Iris pigment epithelial cell (primary cell): Measurements from ENCODE around the gene DNAJB14.

ENCODE experiments used
- DNase-seq: peaks from one replicate; pipeline ENCODE4 v3.0.0-alpha.2; 2011; ENCODE audit warnings: low read depth

The DNAJB14 gene

DNA sequence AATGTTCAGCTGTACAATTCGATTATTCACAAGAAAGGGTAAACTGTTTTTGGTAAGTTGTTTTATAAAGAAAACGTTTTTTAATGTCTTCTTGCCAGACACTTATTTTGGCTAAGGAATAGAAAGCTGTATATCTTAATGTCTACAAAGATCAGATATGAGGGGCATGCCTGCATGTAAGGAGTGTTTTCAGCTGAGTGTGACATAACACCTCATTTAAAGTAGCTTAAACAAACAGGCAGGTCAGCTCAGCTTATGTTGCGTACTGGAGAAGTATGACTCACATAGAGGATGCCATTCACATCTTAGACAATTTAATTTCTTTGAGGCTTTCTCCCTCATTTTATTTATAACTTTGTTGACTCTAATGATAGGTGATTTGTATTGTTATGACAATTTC lies 82.6 kb downstream of the DNAJB14 start:
- DNase-seq: peak; percentile 71

DNA sequence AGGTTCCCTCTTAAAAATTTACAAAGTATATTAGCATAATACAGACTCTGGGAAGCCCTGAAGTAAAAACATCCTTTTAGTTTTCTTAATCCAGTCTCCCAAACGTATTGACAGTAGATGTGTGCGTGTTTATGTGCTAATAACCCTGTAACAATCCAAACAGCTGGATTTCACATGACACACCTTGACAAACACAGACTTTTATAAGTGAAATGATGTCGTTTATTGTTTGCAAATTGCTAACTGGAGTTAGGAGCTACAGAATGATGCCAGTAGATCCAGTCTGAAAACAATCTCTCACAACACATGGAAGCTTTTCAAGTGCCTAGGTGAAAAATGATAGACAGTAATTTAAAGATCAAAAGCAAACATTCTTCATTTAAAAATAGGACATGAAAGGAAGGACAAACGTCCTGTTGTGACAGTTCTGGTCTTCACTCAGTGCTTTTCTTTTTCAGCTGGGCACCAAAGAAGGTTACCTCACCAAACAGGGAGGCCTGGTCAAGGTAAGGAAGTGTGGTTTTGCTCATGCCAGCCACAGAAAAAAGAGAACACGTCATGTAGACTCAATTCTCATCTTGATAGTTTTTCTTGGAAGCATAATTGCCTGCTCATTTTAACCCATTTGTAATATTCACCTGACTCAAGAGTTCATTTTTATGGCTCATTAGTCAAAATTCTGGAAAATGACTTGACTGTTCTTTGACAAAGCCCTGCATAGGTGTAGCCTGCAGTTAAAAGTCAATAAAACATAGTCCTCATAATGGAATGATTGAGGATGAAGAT lies 85.1 kb downstream of the DNAJB14 start:
- no peak for DNase-seq

DNA sequence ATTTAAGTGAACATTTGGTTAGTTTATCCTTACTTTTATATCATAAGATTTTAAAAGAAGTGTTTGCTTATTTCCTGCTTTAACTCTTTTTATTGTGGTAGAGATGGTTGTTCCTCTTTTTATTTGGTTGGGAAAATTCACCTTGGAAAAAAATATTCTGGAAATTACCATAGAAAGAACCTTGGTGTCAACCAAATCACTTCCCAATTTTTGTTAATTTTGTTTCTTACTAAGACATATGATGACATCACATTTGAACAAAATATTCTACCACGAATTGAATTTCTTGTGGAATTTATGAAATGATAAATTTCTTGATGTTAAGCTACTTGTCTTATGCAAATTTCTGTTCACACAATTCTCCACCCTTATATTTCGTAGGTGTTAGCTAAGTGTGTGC lies 85.9 kb downstream of the DNAJB14 start:
- no peak for DNase-seq

DNA sequence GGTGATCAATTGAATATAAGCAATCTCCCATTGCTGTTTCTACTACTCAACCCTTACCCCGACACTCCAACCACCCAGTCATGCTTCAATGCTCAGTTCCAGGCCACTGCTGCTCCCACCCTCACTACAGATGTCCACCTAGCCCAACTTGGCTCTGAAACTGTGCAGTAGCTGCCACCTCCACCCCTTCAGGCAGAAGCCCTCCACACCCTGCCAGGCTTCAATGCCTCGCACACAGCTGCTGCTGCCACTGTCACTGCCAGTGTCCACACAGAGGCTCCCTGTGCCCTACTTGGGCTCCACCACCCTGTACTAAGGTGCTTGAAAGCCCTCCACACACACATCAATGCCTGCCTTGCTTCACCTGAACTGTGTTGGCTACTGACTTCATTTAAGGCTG lies 86.8 kb downstream of the DNAJB14 start:
- DNase-seq: no peak

DNA sequence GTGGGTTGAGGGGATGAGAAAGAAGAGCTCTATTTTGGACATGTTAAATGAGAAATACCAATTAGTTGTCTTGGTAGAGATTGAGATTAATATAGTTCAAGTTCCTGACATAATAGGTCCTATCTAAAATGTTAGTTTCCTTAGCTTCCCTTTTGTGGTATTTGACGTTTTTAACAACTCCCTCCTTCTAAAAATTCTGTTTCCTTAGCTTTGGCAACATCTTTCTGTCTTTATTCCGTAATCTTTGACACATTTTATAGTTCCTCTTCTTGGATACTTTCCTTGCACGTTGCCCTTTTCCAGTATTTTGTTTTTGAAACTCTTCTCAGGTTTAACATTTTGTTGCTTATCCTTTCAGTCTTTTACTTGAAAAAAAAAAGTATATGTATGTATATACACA lies 89.1 kb downstream of the DNAJB14 start:
- DNase-seq: no peak

DNA sequence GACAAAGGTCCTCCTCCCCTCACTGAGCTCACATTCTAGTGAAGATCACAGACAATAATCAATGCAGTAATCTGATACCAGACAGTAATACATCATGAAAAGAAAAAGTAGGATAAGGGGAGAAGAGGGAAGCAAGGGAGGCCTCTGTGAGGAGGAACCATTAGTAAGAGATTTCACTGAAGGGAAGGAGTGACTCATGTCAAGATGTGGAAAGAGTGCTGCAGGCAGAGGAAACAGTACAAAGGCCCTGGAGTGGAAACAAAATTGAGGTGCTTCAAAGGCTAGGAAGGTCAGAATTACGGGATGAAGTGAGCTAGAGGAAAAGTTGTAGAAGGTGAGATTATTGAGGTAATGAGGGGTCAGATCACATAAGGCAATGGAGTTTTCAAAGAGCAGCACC lies 90.3 kb downstream of the DNAJB14 start:
- DNase-seq: peak; percentile 82

DNA sequence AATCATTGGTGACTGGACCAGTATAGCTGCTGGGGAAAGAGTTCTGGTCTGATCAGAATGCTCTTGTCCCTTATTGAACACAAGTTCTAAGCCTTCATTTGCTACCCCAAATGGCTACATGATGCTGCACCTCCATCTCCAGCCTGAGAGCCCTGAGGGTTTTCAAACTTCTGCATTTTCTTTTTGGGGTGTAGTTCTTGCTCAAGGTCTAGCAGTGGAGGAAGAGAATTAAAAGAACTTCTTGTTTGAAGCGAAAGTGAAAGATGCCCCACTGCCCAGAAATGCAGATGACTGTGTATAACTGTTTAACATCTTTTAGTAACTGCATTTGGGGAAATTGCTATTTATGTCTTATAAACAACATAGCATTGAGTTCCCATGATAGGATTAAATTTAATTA lies 90.7 kb downstream of the DNAJB14 start:
- DNase-seq: peak; percentile 14

DNA sequence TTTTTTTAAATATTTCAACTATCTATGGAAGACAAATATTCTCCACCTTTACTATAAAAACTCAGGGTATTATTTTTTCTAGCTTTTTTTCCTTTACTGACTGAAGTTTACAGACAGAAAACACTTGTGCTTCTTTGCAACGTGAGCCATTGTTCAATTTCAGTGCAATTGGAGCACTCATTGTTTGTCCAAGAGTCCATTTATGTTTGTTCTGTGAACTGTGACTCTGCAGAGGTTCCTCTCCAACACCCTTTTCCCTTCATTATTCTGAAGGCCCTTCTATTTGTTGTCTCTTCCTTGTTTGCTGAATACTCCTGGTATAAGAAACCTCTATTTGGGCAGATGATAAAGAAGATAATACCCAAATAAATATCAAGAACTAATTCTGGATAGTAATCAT lies 92.4 kb downstream of the DNAJB14 start:
- no peak for DNase-seq

DNA sequence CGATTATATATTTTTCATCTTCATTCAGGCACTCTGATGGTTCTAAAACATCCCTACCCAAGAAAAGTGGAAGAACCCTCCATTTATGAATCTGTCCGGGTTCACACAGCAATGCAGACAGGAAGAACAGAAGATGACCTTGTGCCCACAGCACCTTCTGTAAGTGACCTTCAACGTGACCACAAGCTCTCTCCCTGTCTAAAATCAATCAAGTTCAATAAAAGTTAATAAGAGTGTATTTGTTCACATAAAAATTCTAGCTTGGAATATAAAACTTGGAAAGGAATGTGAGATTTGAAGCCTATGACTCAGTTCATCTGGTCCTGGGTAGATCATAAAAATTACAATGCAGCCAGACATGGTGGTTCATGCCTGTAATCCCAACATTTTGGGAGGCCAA lies 93.2 kb downstream of the DNAJB14 start:
- DNase-seq: no peak

DNA sequence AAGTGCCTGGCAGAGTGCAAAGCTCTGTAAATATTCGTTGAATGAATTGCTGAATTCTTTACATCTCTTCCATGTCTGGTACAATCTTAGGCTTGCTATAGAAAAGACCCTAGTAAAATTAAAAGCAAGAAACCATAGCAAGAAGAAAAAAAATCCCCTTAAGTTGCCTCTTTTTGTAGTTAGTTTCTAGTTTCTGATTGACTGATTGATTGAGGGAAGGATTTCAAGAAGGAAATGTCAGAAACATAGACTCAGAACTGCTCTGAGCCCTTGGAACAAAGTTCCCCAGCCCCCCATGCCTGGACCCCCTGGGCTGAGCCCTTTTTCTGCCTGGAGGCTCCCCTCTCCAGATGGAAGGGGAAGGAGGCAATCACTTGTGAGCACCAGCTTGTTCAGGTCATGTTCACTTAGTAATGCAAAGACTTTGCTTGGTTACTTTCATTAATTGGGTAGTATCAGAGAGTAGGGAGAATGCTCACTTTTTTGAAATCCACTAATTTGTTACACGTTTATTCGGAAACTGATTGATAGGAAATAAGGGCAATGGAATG lies 94.1 kb downstream of the DNAJB14 start:
- DNase-seq: no peak

DNA sequence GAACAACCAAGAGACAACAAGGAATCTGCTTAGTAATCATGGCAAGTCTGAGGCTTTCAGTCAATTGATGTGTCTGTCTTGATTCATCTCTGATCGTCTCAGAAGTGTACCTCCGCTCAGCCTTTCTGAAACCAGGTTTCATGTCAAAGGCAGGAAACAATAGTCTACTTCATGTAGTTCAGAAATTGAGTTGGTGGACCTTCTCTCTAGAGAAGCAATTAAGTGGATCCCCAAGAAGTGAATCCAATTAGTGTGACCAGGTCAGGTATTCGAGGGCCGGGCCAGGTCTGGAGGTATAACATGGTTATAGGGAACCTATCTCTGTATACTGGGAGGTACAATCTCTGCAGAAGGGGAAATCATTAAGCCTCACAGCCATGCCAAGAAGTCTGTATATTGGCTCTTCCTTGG lies 97.8 kb downstream of the DNAJB14 start:
- DNase-seq: no peak

DNA sequence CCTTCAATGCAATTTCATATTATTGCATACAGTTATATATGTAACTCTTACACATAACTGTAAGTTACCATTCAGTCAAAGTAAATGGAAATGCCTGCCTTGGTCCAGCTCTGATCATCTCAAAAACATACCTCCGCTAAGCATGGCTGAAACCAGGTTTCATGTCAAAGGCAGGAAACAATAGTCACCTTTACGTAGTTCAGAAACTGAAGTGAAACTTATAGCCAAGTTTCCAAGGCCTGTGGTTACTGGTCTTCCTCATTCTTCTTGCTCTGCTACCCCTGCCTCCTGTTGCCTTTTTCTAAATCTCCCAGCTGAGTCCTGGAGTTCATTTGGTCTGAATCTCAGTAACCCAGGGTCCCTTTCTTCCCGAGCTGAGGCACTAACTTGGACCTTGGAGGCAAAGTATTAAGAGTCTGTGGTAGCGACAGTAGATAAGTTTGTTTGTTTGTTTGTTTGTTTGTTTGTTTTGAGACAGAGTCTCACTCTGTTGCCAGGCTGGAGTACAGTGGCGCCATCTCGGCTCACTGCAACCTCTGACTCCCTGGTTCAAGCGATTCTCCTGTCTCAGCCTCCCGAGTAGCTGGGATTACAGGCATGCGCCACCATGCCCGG lies 98.9 kb downstream of the DNAJB14 start:
- DNase-seq: no peak

DNA sequence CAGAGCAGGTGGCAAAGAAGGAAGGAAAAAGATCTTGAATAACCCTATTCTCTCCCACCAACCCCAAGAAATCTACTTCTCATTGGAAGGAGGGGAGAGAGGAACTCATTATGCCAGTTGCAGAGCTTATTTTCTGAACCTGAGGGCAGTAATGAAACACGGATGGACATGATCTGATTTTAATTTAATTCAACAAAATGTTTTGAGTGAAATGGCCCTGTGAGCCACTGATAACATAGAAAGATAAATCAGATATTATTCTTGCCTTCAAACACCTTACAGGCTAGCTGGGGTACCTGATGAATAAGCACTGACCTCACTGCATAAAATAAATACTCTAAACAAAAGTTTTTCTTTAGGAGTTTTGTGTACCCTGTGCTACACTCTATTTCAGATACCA lies 99.5 kb downstream of the DNAJB14 start:
- no peak for DNase-seq
